Activated CD4-positive, alpha-beta T cell treated with anti-CD3 and anti-CD28 coated beads for 48 hours (primary cell): Measurements from ENCODE around the gene MMP28.

ENCODE experiments used
- DNase-seq: peaks from one replicate; pipeline ENCODE4 v3.0.0-alpha.2; 2020

Gene MMP28

DNA sequence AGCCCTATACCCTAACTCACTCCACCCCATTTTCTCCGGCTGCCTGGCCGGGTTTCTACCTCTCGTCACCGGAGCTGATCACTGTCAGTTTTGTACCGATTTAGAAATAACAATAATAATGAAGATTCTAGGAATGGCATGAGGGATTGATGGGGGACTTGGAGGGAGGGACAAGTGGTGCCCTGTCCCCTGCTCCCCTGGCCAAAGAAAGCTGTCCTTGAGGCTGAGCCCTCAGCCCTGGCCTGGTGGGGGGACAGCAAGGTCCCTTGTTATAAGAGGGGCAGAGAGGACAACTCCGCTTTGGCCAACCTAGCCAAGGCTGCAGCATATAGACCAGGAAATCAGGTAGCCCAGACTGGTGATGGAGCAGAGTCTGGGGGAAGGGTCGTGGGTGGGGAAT, 52.9 kb downstream of the MMP28 start:
- DNase-seq, result no peak

DNA sequence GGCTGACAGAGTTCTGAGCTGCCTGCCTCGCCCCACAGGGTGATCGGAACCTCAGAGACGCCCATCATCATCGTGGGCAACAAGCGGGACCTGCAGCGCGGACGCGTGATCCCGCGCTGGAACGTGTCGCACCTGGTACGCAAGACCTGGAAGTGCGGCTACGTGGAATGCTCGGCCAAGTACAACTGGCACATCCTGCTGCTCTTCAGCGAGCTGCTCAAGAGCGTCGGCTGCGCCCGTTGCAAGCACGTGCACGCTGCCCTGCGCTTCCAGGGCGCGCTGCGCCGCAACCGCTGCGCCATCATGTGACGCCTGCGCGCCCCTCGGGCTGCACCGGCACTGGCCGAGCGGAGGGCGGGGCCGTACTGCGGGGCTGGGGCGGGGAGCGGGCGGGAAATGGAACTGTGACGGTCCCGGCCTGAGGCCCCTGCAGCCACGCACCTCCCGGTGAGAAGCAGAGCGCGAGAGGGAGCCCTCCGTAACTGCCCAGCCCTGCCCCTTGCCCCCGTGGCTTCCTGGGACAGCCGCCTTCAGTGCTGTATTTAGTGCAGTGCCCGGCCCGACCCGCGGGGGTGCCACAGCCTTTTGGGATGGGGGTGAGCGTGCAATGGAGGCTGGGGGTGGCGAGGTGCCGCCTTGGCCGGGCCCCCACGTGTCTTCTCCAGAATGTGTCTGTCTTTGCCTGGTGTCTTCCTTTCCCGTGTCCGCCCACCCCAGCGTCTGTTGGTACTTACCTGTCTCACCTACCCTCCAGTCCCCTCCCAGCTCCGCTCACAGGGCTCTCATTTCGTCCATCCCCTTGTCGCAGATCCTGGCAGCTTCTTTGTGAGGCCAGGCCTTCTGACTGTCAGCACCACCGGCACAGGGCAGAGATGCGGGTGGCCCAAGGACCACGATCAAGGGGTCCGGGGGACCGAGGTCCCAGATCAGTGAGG, 54.2 kb downstream of the MMP28 start:
- peak; percentile 50 for DNase-seq

DNA sequence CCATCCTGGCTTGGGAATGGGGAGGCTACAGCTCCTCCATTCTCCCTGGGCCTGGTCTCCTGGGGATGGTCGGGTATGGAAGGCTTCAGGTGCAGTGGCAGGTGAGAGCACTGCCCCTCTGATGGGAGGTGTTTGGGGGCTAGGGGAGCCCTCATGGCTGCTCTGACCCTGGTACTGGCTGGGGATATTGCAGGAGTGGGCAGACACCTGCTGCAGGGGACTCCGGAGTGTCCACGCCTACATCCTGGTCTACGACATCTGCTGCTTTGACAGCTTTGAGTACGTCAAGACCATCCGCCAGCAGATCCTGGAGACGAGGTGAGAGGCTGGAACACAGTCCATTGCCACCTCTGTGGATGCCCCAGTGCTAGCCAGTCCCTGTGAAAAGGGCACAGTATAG, 55.2 kb downstream of the MMP28 start:
- DNase-seq, result no peak

DNA sequence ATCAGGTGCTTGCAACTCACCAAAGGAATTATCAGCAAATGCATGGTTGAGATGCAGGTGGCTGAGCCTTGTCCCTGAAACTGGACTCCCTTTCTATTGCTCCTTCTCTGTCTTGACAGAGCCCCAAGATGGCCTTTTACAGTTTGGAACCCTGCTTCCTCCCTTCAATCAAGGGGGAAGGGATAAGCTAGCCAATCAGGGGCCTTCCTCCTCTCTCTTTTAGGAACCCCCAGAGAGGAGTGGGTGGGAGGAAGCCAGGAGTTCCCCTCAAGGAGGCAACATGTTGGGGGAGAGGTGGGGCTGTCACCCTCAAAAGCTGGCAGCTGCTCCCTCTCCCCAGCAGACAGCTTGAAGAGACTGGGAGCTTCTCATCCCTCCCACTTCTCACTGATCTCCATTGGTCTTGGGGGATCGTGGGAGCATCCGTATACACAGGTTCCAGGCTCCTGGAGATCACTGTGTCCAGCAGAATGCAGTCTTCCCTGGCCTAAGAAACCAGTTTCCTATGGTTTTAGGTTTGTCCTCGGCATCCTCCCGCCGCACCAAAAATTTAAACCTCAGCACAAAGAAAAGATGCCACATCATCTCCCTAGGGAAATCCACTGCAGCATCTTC, 56.8 kb downstream of the MMP28 start:
- no peak for DNase-seq

DNA sequence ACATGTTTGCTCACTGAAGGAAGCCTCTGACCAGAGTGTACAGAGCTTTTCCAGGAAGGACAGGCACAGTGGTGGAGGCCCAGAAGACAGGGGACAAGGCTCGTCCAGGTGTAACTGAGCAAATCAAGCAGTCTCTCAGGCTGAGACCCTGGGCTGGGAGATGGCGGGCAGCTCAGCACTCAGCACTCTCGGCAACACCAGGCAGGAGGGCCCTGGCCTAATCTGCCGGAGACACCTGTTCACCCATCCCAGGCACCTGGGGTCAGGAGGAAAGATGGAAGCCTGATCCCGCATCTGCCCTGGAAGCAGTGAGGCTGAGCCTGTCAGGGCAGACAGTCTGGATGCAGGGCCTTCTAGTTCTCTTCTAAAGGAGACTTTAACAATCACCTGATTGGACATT, 59.2 kb downstream of the MMP28 start:
- DNase-seq, result no peak

DNA sequence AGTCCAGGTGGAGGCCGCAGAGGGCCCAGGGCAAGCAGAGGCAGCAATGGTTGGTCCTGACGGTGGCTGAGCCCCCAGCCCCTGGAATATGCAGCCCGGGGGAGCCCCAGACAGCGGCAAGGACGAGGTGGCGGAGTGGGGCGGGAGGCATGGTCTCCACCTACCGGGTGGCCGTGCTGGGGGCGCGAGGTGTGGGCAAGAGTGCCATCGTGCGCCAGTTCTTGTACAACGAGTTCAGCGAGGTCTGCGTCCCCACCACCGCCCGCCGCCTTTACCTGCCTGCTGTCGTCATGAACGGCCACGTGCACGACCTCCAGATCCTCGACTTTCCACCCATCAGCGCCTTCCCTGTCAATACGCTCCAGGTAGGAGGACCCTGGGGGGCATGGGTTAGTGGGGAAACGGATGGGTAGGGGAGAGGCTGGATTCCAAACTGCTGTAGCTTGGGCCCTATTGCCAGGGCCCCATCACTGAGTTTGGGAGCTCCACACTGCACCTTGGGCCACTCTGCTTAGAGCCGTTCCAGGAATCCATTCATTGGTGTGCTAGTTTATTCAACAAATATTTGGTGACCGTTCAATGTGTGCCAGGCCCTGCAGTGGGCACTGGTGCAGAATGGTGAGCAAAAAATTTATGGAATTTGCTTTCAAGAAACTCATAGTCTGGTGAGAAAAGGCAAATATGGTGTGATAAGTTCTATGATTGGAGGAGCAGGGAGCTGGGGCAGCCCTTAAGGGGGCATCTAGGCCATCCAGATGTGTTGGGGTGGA, 60.2 kb downstream of the MMP28 start:
- no peak for DNase-seq

DNA sequence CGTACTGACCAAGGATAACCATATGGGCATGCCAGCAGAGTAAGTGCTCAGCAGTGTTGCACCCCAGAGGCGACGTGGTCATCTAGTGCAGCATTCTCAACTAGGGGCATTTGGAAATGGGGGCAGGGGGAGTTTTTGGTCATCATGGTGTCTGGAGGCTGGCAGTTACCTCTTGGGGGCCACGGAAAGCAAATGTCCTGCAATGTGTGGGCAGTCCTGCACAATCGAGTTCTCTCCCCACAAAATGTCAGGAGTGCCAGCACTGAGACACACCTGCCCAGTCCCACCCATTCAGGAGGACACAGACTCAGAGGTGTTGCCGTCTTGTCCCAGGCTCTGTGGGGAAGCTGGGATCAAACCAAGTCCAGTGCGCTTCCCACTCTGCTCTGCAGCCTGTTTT, 61.0 kb downstream of the MMP28 start:
- no peak for DNase-seq

DNA sequence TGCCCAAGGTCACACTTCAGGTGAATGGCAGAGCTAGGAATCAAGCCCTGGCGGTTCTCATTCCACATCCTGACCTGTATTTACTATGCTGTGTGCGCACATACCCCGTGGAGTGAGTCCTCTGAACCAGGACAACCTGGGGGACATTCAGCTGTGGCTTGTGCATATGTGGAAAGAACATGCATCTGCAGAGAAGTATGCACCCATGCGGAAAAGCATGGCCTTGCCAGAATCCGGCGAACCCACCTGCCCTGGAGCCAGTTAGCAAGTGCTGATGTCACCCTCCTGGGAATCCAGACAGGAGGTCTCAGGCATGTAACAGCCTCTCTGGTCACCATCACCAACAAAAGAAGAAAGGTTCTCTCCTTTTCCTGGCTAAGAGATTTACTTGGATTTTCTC, 62.1 kb downstream of the MMP28 start:
- DNase-seq, result no peak

DNA sequence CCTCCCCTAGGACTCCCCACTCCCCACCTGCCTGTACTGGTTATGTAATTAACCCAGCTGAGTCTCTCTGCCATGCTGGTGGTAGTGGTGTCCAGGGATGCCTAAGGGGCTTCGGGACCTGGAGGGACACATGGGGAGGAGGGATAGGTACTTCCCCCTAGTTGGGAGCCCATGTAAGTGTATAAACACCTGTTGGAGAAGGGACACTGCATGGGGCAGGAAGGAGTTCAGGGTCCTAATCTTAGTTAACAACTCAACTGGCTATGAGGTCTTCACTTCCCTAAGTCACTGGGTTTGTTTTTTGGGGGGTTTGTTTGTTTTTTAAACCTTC, 62.7 kb downstream of the MMP28 start:
- no peak for DNase-seq

DNA sequence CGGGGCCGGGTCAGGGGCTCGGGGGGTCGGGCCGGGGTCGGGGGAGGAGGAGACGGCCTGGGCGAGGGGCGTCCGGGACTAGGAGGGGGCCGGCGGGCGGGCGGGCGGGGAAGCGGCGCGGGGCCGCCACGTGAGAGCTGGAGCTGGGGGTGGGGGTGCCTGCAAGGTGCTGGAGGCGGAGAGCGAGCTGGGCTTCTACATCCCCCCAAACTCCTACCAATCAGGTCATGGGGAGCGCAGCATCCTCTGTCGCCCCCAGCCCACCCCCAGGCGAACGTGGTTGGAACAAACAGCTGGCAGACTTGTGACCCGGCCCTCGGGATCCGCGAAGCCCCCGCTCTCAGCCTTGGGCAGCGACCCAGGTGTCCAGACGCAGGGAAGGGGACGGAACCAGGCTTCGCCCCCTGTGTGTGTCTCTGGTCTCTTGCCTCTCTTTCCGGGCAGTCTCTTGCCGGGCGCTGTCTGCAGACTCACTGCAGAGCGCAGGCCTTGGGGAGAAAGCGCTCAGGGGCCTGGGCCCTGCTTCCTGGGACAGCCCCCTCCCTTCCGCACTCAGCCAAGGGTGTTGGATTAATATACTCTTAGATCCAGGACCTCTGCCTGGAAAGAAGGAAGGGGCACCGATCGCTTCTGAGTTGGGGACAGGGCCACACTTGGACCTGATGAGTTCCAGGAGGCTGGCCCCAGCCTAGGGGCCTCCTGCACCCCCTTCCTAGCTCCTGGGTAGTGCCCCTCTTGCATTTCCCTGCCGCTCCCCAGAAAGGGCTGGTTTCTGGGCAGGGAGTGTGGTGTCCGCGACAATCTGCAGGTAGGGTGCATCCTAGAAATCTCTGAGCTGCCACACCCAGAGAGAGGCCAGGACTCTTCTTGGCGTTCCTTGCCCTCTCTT, 63.3 kb downstream of the MMP28 start:
- no peak for DNase-seq

DNA sequence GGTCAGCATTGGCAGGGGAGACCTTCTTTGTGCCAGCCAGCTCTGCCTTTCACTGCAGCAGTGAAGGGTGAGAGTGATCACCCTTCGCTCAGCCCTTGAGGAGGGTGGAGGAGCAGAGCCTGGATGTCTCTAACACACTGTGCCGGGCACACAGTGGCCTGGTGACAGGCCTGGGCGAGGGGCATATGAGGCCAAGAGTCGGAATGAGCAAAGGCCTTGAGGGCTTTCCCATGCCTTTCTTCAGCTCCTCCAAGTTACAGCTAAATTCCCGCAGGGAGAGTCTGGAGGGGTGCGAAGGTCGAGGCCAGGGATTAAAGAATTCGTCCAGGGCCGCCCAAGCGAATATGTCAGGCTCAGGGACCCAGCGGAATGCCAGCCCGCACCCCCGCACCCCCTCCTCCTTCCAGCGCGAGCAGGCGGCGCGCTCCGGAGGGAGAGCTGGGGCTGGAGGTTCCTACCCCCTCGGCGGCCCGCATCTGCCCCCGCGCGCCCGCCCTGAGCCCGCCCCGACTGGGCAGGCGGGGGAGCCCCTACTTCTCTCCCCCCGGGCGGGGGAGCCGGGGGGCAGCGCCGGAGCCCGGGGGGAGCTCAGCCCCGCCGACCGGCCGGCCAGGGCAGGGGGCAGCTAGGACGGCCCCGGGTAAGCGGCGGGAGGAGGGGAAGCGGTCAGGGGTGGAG, 64.1 kb downstream of the MMP28 start, which contains the start of gene RASL10B:
RASL10B (plus strand) TSS at position 401 of the 678 bp plus-strand sequence. CDS start 3,546 bp downstream, outside the sequence.
- DNase-seq, result peak; percentile 75

DNA sequence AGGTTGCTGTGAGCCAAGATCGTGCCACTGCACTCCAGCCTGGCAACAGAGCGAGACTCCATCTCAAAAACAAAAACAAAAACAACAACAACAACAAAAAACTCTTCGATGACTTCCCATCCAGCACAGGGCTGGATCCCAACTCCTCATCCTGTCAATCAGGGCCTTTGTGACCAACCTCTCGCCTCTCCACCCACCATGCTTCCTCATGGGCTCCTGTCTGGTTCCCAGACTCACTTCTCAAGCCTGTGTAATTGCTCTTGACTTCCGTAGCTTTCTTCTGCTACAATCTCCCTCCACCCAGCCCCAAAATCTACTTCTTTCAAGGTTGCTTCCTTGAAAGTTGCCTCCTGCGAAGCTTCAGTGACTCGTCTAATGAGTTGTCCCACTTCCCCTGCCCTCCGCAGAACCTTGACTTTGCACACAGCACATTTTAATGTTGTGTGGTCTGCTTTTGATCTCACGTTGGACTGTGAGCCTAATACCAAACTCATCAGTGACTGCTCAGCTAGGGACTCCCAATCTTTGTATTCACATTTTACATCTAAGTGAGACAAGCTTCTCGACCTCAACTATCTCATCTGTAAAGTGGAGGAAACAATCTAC, 64.9 kb downstream of the MMP28 start:
- DNase-seq, result no peak

DNA sequence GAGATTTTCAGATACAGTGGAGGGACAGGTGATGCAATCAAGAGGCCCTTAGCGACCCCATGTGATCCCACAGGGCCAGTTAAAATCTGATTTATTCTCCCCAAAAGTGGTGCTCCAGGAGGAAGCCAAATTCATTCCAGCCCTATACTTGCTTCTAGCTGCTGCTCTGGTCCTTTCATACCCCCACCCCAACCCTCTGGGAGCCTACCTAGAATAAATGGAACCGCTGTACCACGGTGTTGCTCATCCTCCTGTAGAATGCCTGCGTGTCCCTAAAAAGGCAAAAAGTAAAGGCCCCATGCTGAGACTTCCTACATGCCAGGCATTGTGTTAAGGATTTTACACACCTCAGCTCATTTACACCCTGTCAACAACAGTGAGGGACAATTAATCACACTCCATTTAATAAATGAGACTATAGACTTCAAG, 66.0 kb downstream of the MMP28 start:
- no peak for DNase-seq

DNA sequence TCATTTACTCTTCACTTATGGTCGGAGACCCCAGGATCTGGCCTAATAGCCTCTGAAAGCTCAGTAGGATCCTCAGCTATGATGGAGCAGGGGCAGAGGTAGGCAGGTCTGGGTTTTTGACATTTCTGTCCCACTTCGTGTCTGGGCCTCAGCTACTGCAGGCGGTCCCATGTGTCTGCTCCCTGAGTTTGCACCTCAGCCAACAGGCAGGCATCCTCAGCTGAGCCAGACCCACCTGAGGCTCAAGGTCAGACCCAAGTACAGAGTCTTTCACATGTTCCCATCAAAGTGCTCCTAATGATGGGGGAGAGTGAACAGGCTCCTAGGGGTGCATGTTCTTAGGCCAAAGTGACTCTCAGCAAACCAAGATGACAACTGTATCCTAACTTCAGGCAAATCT, 66.9 kb downstream of the MMP28 start:
- DNase-seq, result no peak

DNA sequence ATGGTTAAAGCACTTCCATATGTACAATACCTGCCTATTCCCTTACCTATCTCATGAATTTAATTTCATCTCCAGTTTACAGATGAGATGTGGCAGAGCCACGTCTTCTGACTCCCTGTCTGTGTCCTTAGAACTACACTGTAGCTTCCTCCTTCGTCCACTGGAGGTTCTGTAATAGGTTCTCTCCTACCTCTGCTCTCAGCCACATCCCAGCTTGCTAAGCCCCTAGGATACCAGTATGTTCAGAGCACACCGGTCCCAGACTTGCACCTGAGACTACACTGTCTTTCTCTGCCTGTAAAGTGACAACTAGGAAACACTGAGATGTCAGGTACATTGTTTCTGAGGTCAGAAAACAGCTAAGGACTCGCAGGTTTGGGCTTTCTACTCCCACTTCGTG, 67.8 kb downstream of the MMP28 start:
- DNase-seq, result no peak

DNA sequence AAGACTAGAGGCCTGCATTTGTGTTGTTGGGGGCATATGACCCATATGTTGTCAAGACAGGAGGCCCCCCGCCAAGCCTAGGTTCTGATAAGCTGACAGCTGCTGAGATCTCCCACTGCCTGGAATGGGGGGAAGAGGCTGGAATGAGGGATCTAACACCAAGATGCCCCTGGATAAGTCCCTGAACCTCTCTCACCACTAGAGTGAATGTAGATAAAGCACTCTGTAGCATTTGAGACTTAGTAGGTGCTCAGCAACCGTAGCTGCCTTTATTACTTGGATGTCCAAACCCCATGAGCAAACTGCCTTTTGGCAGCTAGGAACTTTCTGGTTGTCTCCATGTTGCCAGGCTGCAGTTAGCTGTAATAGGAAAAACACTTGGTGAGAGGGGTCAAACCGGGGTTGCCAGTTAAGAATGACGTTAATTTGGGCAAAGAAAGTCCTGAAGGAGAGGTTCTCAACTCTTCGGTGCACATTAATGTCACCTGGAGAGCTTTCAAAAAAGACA, 68.4 kb downstream of the MMP28 start:
- no peak for DNase-seq

DNA sequence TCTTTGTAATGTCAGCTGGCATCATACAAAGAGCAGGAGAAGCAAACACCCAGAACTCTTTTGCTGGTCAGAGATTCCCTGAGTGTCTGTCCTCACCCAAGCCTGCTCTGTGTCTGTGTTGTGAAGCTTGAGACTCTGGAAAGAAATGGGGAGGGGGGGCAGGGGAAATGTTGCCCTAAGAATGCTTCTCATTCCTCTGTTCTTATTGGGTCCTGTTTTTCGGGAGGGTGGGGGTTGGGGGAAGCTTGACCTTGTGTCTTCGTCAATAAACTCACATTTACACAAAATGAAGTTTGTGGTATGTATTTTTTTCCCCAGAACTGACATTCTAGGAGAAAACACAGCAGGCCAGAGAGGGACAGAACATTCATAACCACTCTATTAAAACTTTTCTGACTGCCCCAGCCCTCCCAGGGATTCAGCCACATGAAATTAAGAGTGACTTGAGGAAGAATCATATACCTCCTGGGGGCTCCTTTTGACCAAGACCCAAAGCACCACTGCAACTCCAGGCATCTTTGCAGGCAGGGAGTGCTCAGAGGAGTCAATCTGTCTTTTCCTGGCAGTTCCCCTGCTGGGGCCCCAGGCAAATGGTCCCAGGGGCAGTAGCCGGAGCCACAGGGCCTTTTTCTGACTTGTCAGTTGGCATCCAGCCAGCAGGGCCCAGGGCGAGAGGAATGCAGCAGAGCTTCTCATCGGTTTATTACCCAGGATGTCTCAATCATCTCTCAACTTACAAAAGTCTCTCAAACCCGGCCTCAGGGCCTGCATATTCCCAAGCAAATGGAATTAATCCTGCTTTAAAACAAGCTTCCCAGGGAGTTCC, 69.1 kb downstream of the MMP28 start:
- DNase-seq, result no peak

DNA sequence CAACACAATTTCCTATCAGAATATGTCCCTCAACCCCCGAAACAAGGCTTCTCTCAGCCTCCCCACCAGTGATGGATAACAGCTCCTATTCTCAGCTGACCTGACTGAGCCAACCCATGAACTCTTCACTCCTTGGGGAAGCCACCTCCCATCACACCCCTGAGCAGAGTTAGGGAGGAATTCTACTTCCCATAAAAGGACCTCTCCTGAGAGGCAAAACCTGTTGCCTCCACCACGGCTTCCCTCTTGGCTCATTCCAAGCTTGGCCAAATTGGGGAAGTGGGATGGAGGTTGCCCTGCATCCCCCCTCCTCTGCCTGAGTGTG, 69.7 kb downstream of the MMP28 start:
- no peak for DNase-seq

DNA sequence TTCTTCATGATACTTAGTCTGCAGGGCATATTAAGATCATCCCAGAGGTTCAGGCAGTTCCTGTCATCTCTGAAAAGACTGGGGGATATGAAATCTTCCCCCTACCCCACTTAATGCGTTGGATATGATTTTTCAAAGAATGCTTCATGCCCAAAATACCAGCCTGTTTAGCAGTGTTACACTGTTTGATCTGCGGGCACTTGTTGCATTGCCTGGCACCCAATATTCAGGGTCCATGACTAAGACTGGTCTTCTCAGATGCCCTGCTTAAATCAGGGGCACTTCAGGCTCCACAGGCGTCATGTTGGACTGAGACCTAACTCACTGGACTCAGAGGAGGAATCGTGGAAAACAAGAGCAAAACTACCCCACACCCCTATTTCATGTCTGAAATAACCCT, 70.4 kb downstream of the MMP28 start:
- no peak for DNase-seq

DNA sequence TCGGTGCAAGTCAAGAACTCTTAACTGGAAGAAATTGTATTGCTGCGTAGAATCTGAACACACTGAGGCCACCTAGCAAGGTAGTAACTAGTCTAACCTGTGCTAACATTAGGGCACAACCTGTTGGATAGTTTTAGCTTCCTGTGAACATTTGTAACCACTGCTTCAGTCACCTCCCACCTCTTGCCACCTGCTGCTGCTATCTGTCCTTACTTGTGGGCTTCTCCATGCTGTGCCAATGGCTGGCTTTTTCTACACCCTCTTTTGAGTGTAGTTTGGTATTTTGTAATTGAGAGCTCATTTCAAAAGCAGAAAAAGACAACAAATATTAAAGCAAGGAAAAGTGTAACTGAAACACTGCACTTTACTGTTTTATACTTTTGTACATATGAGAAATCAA, 71.7 kb downstream of the MMP28 start:
- no peak for DNase-seq

DNA sequence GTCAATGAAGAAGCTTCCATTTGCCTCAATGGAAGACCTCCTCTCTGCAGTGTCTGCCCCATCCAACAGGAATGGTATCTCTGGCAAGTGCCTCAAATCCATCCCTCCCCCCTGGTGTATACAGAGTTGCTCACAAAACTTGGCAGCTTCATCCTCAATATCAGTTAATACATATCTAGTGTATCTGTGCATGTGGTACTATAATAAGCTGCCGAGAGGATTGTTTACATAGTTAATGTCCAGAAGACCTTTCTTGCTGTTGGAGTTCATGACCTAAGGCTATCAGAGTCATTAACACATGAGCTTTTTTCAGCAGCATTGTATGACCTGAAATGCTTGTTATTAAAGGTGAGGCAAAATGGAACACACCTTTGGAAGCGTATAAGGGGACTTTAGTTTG, 78.0 kb downstream of the MMP28 start:
- no peak for DNase-seq
